GM12874 (cell line): ENCODE data around the gene ZSCAN9.

Experiments
- CTCF ChIP-seq: IDR thresholded peaks from 2 replicates; pipeline ENCODE4 v1.5.1; 2011; ENCODE audit warnings: low read depth, mild to moderate bottlenecking, control low read depth, low read length, moderate library complexity; ENCODE audit not compliant: insufficient read depth

ZSCAN9 gene

GRCh38 chr6:28225056-28225834 is at the start of gene ZSCAN9:
TSS of gene ZSCAN9 (plus strand) at chr6:28225275. CDS start at chr6:28227085, 1,810 bp downstream.
- TF ChIP-seq CTCF: no peak

GRCh38 chr6:28176373-28176772 is 48.7 kb upstream of the ZSCAN9 start:
- no peak for TF ChIP-seq CTCF

- TF ChIP-seq CTCF: no peak
Observed at GRCh38 chr6:28182255-28182654, 42.8 kb upstream of the ZSCAN9 start.

DNA sequence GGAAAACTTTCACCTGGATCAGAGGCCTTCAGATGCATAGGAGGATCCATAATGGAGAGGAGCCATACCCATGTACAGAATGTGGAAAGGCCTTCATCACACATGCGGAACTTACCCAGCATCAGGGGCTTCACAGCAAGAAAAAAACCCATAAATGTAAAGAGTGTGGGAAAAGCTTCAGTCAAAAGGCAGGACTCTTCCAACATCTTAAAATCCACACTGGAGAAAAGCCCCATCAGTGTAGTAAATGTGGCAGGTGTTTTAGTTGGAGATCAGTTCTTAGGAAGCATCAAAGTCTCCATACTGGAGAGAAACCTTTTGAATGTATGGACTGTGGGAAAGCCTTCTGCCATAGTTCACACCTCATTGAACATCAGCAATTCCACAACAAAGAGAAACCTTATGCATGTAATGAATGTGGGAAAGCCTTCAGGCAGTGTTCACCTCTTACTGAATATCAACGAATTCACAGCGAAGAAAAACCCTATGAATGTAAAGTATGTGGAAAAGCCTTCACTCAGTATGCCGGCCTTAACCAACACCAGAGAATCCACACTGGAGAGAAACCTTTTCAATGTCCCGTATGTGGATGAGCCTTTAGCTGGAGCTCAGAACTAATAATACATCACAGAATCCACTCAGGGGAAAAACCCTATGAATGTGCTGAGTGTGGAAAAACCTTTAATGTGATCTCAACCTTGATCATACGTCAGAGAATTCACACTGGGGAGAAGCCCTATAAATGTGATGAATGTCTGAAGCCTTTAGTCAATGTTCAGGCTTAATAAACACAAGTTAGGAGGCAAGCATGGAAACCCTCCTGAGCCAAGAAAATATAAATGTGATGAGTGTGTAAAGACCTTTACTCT is 36.7 kb upstream of the ZSCAN9 start:
- no peak for TF ChIP-seq CTCF

DNA sequence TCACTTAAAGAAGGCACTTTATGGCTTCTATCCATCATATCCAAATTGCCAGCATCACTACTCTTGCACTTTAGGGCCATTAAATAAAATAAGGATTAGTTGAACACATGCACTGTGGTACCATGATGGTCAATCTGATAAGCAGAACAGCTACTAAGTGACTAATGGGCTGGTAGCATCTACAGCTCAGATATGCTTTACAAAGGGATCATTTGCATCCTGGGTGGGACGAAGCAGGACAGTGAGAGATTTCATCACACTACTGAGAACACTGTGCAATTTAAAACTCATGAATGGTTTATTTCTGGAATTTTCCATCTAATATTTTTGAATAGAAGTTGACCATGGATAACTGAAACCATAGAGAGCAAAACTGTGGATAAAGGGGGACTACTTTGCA is 25.1 kb upstream of the ZSCAN9 start:
- TF ChIP-seq CTCF: no peak

- no peak for TF ChIP-seq CTCF
Observed at GRCh38 chr6:28203201-28203600, 21.9 kb upstream of the ZSCAN9 start.

- no peak for TF ChIP-seq CTCF
Observed at GRCh38 chr6:28205879-28206278, 19.2 kb upstream of the ZSCAN9 start.
